ENCODE data around the gene MUC15.

GRCh38 chr11:26597899-26598298 lies 25.8 kb upstream of the MUC15 start:
- no peak for TF ChIP-seq CTCF (IDR thresholded peaks at IDR 0.05)
- no peak for TF ChIP-seq POLR2A (IDR thresholded peaks at IDR 0.05)
